Measurements from ENCODE around the gene IL1A. TPM values are rescaled to one million over a fixed set of nuclear protein-coding genes. Genes with fewer than 3 reads are reported as not detected.
A peak's percentile ranks its signal among the peaks of the same experiment; 100 is the strongest.

Gene IL1A
- total RNA-seq, 1 donor from 2014 or later, result 4.4 TPM

DNA sequence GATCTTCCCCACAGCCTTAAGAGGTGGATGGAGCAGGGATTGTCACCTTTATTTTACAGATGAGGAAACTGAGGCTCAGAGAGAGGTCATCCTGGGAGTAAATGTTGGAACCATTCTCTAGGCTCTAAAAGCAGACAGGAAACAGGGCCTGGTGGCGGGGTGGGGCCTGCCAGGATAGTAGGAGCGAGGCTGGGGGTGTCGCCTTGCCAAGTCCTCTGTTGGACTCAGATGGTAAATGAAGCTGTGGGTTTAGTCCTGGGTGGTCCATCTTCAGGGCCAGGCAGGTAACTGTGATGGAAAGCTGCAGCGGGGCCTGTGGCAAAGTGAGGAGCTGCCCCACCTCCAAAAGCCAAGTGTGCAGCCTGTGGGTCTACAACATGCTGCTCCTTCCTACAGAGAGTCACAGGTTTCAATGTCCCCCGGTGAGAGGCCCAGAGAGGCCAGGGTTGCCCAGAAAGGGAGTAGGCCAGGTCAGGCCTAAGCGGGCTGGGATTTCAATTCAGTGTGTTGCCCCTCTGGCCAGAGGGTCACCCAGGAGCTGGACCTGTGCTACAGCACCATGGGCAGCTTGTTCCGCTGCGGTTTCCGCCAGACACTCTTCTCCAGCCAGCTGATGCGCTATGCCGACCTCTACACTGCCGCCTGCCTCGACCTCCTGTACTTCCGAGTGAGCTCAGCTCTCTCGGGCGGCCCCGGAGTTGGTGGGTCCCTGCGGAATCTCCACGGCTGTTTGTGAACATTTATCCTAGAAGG, 56.8 kb downstream of the IL1A start:
- no peak overlapping the region for H3K4me3 Mint-ChIP-seq
- TF ChIP-seq, protein P1, sequence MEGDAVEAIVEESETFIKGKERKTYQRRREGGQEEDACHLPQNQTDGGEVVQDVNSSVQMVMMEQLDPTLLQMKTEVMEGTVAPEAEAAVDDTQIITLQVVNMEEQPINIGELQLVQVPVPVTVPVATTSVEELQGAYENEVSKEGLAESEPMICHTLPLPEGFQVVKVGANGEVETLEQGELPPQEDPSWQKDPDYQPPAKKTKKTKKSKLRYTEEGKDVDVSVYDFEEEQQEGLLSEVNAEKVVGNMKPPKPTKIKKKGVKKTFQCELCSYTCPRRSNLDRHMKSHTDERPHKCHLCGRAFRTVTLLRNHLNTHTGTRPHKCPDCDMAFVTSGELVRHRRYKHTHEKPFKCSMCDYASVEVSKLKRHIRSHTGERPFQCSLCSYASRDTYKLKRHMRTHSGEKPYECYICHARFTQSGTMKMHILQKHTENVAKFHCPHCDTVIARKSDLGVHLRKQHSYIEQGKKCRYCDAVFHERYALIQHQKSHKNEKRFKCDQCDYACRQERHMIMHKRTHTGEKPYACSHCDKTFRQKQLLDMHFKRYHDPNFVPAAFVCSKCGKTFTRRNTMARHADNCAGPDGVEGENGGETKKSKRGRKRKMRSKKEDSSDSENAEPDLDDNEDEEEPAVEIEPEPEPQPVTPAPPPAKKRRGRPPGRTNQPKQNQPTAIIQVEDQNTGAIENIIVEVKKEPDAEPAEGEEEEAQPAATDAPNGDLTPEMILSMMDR (IDR thresholded peaks at IDR 0.05; ENCODE audit: unreplicated experiment), result no peak
- no peaks in the 10 kb centered on the region for H3K36me3 Mint-ChIP-seq
- no peak overlapping the region for H3K27ac Mint-ChIP-seq
- H3K27me3 Mint-ChIP-seq (ENCODE audit: low read depth), result peaks cover 4% of the 10 kb centered on the region
- no peaks in the 10 kb centered on the region for H3K9me3 Mint-ChIP-seq
- peaks cover 7% of the 10 kb centered on the region for H3K4me1 Mint-ChIP-seq
- no peak for DNase-seq (ENCODE audit: low spot score in 2 of 2, unreplicated experiment in 2 of 2)

GRCh38 chr2:112726487-112727190, 57.7 kb downstream of the IL1A start:
- peak; percentile 78 to 90 for DNase-seq (ENCODE audit: low spot score in 2 of 2, unreplicated experiment in 2 of 2)
- no peak overlapping the region for H3K4me3 Mint-ChIP-seq
- no peaks in the 10 kb centered on the region for H3K9me3 Mint-ChIP-seq
- TF ChIP-seq, protein P1 (IDR thresholded peaks at IDR 0.05; ENCODE audit: unreplicated experiment), result peak; percentile 95
- peaks cover 7% of the 10 kb centered on the region for H3K4me1 Mint-ChIP-seq
- peaks cover 4% of the 10 kb centered on the region for H3K27me3 Mint-ChIP-seq (ENCODE audit: low read depth)
- H3K36me3 Mint-ChIP-seq, result no peaks in the 10 kb centered on the region
- no peak overlapping the region for H3K27ac Mint-ChIP-seq

GRCh38 chr2:112725545-112726457, 58.5 kb downstream of the IL1A start:
- no peak overlapping the region for H3K4me3 Mint-ChIP-seq
- H3K27me3 Mint-ChIP-seq (ENCODE audit: low read depth), result peaks cover 4% of the 10 kb centered on the region
- TF ChIP-seq, protein P1 (IDR thresholded peaks at IDR 0.05; ENCODE audit: unreplicated experiment), result no peak
- peaks cover 7% of the 10 kb centered on the region for H3K4me1 Mint-ChIP-seq
- no peak for DNase-seq (ENCODE audit: low spot score in 2 of 2, unreplicated experiment in 2 of 2)
- no peak overlapping the region for H3K27ac Mint-ChIP-seq
- no peaks in the 10 kb centered on the region for H3K36me3 Mint-ChIP-seq
- H3K9me3 Mint-ChIP-seq, result no peaks in the 10 kb centered on the region

DNA sequence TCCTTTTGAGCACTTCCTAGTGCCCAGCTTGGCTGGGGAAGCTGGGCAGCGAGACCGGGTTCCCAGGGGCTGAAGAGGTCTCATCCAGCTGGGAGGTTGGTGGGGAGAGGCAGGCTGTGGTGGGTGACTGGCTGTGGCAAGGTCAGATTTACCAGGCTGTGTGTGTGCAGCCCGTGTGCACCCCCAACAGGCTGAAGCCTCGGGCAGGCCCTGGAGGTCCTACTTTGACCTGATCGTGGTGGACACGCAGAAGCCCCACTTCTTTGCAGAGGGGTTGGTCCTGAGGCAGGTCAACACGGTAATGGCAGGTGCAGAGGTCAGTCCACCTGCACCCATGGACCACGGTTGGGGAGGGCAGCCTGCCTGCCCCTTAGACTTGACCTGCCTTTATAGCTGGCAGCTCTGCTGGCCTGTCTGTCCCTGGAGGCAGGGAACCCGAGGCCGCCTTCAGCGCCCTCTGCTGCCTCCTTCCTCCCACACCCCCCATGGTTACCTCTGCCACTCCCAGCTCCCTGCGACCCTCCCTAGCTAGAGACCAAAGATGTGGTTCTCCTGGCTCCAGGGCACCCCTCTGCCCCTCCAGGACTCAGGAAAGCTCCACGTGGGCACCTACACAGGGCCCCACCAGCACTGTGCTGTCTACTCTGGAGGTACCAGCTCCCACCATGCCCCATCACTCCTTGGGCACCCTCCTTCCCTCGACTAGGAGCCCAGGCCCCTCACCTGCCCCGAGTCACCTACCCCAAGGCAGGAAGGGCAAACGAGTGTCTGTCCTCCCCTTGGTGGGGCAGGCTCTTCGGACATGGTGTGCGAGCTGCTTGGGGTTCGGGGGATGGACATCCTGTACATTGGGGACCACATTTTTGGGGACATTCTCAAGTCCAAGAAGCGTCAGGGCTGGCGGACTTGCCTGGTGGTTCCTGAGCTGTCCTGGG, 59.4 kb downstream of the IL1A start:
- Mint-ChIP-seq H3K9me3 (no peaks in the 10 kb centered on the region), H3K4me3 (no peak overlapping the region), H3K27me3 (ENCODE audit: low read depth) (no peaks in the 10 kb centered on the region), H3K36me3 (no peaks in the 10 kb centered on the region), H3K27ac (no peak overlapping the region), H3K4me1 (peaks cover 7% of the 10 kb centered on the region)
- TF ChIP-seq, protein P1 (IDR thresholded peaks at IDR 0.05; ENCODE audit: unreplicated experiment), result no peak
- DNase-seq (ENCODE audit: low spot score in 2 of 2, unreplicated experiment in 2 of 2), result no peak

- no peaks in the 10 kb centered on the region for H3K27me3 Mint-ChIP-seq (ENCODE audit: low read depth)
- TF ChIP-seq, protein P1 (IDR thresholded peaks at IDR 0.05; ENCODE audit: unreplicated experiment), result no peak
- H3K36me3 Mint-ChIP-seq, result no peaks in the 10 kb centered on the region
- no peak for DNase-seq (ENCODE audit: low spot score in 2 of 2, unreplicated experiment in 2 of 2)
- H3K27ac Mint-ChIP-seq, result no peak overlapping the region
- H3K9me3 Mint-ChIP-seq, result no peaks in the 10 kb centered on the region
- H3K4me1 Mint-ChIP-seq, result peaks cover 7% of the 10 kb centered on the region
- H3K4me3 Mint-ChIP-seq, result no peak overlapping the region
These were observed 60.3 kb downstream of the IL1A start for GRCh38 chr2:112723995-112724394.
